IMR-90 (cell line): Measurements from ENCODE around the gene PLEKHJ1. TPM values are rescaled to one million over a fixed set of nuclear protein-coding genes. Genes with fewer than 3 reads are reported as not detected.

Source experiments
- CEBPB ChIP-seq: IDR thresholded peaks from 2 replicates; pipeline ENCODE4 v1.6.1; 2012; ENCODE audit warnings: low read depth, low read length, improper control_type of control experiment
- MAZ ChIP-seq: IDR thresholded peaks from 2 replicates; pipeline ENCODE4 v1.6.1; 2012; ENCODE audit warnings: low read depth, mild to moderate bottlenecking, low read length, improper control_type of control experiment, moderate library complexity, borderline replicate concordance
- SMC3 ChIP-seq: fragments of 150-350 bp; IDR thresholded peaks from 2 replicates; pipeline ENCODE4 v1.6.1; 2016; ENCODE audit warnings: low read depth, mild to moderate bottlenecking, antibody characterized with exemption, low read length, moderate library complexity
- polyA plus RNA-seq, 3 experiments: library from polyadenylated mRNA; depleted of rRNA; stranded (reverse); fragments of >200 nt; gene quantifications; 2 replicates each; pipeline ENCODE4 v1.2.3, GENCODE V29; 2012; ENCODE audit warnings: low replicate concordance in 1 of 3
- total RNA-seq: library from RNA; depleted of rRNA; stranded (reverse); fragments of >200 nt; gene quantifications from 2 replicates; pipeline ENCODE4 v1.2.3, GENCODE V29; 2012

The PLEKHJ1 gene
- total and polyA plus RNA-seq, 2 of the 4 experiments (the other 2 are of a cell fraction): 31.7 to 62.8 TPM

DNA sequence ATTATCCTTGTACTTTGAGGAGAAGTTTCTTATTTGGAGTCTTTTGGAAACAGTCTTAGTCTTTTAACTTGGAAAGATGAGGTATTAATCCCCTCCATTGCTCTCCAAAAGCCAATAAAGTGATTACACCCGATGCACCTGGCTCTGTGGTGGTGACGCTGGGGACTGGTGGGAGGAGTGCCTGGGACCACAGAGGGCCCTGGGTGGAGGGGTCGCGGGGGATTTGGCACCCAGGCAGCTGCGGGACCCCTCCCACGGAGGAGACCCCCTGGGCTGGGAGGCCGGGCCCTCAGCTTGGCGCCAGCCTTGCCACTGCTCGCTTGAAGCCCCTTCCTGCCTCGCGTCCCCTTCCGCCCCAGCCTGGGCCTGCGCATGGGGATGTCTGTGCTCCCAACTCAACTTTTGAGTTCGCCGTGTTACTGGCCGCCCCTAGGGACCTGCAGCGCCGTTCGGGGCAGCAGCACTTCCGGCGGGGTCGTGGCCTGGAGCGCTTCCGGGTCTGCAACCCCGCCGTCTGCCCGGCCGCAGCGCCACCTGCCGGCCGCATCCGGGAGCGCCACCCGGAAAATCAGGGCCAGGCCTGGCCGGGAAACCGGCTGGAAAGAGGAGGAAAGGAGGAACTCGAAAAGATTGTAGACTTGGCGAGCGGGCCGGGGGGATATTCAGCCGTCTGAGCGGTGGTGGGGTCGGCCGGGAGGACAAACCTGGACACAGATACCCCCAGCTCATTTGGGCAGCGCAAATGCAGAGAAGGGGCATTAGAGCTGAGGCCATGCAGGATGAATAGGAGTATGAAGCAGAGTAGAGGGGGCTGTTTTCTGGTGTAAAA, 37.4 kb upstream of the PLEKHJ1 start (continued):
- TF ChIP-seq MAZ (peak; percentile 25; the same call in 1 of the 2 replicates), SMC3 (peak; percentile 74), CEBPB (no peak)
